Measurements from ENCODE around the gene SLC7A8. TPM values are rescaled to one million over a fixed set of nuclear protein-coding genes. Genes with fewer than 3 reads are reported as not detected.
A peak's percentile ranks its signal among the peaks of the same experiment; 100 is the strongest.

The SLC7A8 gene
- total and polyA plus RNA-seq, 10 of the 15 experiments (the other 5 are each of a cell fraction or from before 2014, with no cell fraction given): 0.06 to 0.28 (median 0.21) TPM; not detected in 7

GRCh38 chr14:23120541-23121251, 62.8 kb downstream of the SLC7A8 start (continued):
- TF ChIP-seq EP300 (IDR thresholded peaks at IDR 0.05; ENCODE audit: borderline replicate concordance in 1 of 2, control insufficient read depth in 1 of 2, low read depth in 2 of 2, low read length in 2 of 2): no peak
- no peak for TF ChIP-seq SREBF1 (IDR thresholded peaks at IDR 0.05; ENCODE audit: low read length)
- no peak for TF ChIP-seq MYB (IDR thresholded peaks at IDR 0.05; ENCODE audit: borderline replicate concordance, low read depth, low read length)
- 0 out of 2 replicates have a peak, but pooled peaks have one; percentile 23 for TF ChIP-seq HCFC1 (IDR thresholded peaks at IDR 0.05; ENCODE audit: low read length)
- TF ChIP-seq NR2F1 (conservative IDR thresholded peaks at IDR 0.05): no peak
- TF ChIP-seq TCF7 (IDR thresholded peaks at IDR 0.05; ENCODE audit: borderline replicate concordance): no peak
- no peak for TF ChIP-seq HDAC6 (IDR thresholded peaks at IDR 0.05; ENCODE audit: unreplicated experiment)
- no peak for TF ChIP-seq SMAD1 (IDR thresholded peaks at IDR 0.05; ENCODE audit: low read depth, partially characterized antibody)
- no peak for TF ChIP-seq PBX3 (IDR thresholded peaks at IDR 0.05; ENCODE audit: insufficient replicate concordance, low read depth, low read length)
- TF ChIP-seq CBFB (IDR thresholded peaks at IDR 0.05; ENCODE audit: low read depth): 0 out of 2 replicates have a peak, but pooled peaks have one; percentile 47
- TF ChIP-seq KAT2A (conservative IDR thresholded peaks at IDR 0.05; ENCODE audit: control insufficient read depth, low read depth, low read length): no peak
- peak; percentile 45; the same call in 1 of the 2 replicates for TF ChIP-seq CREB1 (IDR thresholded peaks at IDR 0.05; ENCODE audit: low read depth)
- no peak for TF ChIP-seq USF2 (IDR thresholded peaks at IDR 0.05; ENCODE audit: borderline replicate concordance, low read depth, low read length)
- TF ChIP-seq ZBTB33 (IDR thresholded peaks at IDR 0.05): no peak
- TF ChIP-seq MLLT1 (IDR thresholded peaks at IDR 0.05): peak; percentile 32; the same call in 1 of the 2 replicates
- TF ChIP-seq POLR2AphosphoS5 (IDR thresholded peaks at IDR 0.05; ENCODE audit: low read length): no peak
- no peak for TF ChIP-seq ZZZ3 (IDR thresholded peaks at IDR 0.05; ENCODE audit: control insufficient read depth, insufficient read length, low read depth)
- no peak for TF ChIP-seq POLR2AphosphoS2 (IDR thresholded peaks at IDR 0.05; ENCODE audit: low read depth, low read length)
- TF ChIP-seq TAF1 (IDR thresholded peaks at IDR 0.05; ENCODE audit: borderline replicate concordance, low read depth, low read length): no peak
- no peak for TF ChIP-seq EGR1 (IDR thresholded peaks at IDR 0.05; ENCODE audit: borderline replicate concordance in 1 of 2, low read depth in 2 of 2, low read length in 2 of 2)
- no peak for TF ChIP-seq STAT3 (IDR thresholded peaks at IDR 0.05; ENCODE audit: low read depth, low read length)
- no peak for TF ChIP-seq PAX8 (IDR thresholded peaks at IDR 0.05)
- TF ChIP-seq SMAD5 (IDR thresholded peaks at IDR 0.05; ENCODE audit: low read depth): no peak
- no peak for TF ChIP-seq ZNF217 (IDR thresholded peaks at IDR 0.05)
- no peak for TF ChIP-seq MYC (IDR thresholded peaks at IDR 0.05; ENCODE audit: insufficient read depth, insufficient read length, insufficient replicate concordance, low read length, severe bottlenecking)

Data from GM12878 (cell line).